GM19328 (cell line): Measurements from ENCODE around the gene ADAMTS15.

Source experiments
- ATAC-seq: cut with Tn5 transposase; IDR thresholded peaks from one replicate; pipeline ENCODE4 v1.9.1; 2021; ENCODE audit warnings: mild to moderate bottlenecking, moderate library complexity; ENCODE audit not compliant: unreplicated experiment

Gene ADAMTS15, protein sequence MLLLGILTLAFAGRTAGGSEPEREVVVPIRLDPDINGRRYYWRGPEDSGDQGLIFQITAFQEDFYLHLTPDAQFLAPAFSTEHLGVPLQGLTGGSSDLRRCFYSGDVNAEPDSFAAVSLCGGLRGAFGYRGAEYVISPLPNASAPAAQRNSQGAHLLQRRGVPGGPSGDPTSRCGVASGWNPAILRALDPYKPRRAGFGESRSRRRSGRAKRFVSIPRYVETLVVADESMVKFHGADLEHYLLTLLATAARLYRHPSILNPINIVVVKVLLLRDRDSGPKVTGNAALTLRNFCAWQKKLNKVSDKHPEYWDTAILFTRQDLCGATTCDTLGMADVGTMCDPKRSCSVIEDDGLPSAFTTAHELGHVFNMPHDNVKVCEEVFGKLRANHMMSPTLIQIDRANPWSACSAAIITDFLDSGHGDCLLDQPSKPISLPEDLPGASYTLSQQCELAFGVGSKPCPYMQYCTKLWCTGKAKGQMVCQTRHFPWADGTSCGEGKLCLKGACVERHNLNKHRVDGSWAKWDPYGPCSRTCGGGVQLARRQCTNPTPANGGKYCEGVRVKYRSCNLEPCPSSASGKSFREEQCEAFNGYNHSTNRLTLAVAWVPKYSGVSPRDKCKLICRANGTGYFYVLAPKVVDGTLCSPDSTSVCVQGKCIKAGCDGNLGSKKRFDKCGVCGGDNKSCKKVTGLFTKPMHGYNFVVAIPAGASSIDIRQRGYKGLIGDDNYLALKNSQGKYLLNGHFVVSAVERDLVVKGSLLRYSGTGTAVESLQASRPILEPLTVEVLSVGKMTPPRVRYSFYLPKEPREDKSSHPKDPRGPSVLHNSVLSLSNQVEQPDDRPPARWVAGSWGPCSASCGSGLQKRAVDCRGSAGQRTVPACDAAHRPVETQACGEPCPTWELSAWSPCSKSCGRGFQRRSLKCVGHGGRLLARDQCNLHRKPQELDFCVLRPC

DNA sequence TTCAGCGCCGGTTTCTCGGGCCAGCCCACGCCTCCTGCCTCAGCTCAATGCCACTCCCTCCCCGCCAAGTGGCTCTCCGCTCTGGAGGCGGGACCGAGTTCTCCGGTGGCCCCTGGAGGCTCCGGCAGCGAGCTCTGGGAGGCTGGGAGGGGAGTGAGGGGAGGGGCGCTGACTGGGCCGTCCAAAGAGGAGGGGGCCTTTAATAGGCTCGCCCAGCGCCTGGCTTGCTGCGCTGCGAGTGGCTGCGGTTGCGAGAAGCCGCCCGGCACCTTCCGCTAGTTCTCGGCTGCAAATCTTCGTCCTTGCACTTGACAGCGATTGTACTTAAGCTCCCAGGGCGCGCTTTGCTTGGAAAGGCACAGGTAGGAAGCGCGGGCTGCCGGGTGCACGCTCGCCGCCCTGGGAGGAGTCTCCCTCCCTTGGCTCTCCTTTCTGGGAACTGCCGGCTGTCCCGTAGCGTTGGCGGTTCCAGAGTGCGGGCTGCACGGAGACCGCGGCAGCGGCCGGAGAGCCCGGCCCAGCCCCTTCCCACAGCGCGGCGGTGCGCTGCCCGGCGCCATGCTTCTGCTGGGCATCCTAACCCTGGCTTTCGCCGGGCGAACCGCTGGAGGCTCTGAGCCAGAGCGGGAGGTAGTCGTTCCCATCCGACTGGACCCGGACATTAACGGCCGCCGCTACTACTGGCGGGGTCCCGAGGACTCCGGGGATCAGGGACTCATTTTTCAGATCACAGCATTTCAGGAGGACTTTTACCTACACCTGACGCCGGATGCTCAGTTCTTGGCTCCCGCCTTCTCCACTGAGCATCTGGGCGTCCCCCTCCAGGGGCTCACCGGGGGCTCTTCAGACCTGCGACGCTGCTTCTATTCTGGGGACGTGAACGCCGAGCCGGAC lies at the start of gene ADAMTS15:
Gene ADAMTS15 (plus strand): TSS at position 230 of the 894 bp plus-strand sequence. CDS start 329 bp downstream, at position 559.
- ATAC-seq, result no peak

DNA sequence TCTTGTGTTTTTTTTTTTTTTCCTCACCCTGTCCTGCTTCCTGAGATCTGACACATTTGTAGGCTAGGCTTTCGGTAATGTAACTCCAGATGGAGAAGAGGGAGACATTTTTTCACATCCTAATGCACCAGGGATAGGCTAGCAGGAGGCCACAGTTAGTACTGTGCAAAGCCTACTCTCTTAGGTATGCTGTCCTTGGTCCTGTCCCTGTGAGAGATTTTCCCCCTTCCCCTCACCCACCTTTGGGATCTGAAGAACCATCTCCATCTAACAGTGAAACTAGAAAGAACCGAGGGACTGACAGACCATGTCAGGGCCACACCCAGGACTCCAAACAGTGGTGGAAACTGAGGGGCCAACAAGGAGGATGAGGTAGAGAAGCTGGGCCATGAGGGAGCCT lies 49.2 kb upstream of the ADAMTS15 start:
- no peak for ATAC-seq

DNA sequence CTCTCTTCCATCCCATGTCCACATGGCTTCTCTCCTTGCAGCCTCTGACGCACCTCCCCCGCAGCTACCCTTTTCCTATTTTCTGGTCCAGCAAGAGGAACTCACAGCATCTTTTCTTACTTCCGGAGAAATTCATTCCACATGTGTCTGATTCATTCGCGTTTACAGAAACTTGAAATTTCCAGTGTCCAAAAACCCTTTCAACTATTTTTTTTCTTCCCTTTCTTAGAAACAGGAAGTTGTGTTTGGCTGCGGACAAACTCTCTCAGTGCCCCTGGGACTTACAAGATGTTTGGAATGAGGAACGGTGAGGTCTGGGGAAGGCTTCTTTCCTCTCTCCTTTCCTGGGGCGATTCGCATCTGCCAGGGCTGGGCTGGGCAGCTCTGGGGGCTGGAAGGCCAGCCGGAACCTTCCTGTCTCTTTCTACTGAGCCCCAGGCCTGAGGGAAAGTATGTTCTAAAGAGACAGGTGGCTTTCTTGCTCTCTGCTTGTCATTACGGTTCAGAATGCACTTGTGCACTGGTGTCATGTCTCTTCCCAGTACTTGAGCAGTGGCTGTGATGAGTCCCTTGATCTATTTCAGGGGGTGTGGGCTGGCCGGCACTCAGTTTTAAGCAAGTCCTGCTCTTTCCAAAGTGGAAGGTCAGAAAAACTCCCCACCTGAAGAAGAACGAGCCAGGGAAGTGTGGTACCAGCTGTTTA lies 47.5 kb upstream of the ADAMTS15 start:
- no peak for ATAC-seq

DNA sequence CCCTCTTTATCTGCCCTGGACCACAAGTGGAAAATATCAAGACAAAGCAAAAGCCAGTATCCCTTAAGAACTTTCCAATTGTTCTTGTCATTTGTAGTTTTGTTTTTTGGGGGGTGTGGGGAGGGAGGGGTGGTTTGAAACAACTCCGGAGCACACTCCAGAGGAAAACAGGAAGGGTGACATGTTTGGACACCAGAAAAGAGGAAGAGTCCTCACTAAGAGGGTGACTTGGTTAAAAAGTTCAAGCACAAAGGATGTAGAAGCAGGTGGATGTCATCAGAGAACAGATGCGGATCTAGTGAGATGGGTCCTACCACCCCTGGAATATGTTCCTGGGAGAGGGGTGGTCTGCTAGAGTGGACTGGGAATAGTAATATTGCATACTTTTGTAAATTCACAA lies 45.9 kb upstream of the ADAMTS15 start:
- ATAC-seq, result no peak

DNA sequence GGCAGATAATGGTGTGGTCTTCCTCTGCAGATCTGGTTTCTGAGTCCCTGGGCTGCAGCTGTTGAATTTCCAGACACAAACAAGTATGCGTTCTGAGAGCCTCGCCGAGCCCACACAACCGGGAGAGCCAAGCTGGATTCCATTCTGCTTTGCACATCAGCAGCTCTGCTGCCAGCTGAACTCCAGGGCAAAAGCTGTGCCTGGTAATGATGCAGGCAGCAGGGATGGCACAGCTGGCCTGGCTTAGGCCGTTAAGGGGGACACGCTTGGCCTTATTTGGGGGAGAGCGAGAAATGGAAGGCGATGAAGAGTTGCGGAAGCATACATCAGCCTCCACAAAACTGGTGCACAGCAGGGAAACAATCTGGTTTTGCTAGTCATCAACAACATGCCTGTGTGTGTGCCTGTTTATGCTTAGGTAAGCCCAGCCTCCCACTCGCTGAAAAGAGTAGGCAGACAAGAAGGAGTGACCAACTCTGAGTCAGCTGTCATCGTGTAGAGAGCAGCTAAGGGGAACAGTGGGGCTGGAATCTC lies 45.1 kb upstream of the ADAMTS15 start:
- no peak for ATAC-seq

DNA sequence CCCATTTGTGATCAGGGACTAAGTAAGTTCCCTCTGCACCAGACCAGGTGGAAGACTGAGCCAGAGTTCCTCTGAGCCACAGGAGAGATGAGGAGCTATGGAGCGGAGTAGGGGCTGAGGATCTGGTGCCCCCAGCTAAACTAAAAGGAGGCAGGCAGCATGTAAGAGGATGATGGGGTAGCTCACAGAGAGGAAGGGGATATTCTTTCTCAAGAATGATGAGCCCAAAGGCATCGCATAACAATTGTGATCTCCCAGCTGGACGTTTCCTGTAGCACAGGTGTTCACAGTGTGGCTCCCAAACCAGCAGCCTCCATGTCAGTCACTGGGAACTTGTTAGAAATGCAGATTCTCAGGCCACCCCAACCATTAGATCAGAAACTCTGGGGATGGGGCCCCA lies 44.5 kb upstream of the ADAMTS15 start:
- ATAC-seq, result no peak

DNA sequence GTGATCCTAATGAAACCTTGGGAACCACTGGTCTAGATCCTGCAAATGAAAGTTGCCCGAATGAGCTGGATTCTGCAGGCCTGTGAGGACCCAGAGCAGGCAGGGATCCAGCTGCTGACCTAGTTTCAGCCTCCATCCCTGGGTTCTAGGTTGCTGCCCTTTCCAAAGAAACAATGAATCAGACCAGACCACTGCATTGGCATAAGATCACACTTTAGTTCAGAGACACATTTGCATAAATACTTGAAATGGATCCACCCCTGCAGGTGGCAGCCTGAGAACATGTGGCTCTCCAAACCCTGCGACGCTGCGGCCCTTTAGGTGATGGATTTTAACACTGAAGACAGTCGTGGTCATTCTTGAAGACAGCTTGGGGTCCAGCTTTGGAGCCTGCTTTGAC lies 43.7 kb upstream of the ADAMTS15 start:
- no peak for ATAC-seq

DNA sequence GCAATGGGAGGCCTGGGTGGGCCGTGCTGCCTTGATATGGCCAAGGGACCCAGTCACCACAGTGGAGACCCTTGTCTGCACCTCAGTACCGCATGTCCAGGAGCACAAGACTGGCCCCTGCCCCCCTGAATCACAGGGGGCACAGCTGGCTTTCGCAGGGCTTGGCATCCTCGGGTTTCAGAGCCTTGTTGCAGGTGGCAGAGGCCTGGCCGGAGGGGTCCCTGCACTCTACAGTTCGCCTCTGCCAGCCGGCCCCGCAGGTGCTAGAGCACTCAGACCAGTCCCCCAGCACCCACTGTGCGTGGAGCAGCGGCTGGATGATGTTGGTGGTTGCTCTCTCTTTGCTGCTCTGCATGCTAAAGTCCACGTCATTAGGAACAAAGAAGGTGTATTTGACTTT lies 43.0 kb upstream of the ADAMTS15 start:
- no peak for ATAC-seq

DNA sequence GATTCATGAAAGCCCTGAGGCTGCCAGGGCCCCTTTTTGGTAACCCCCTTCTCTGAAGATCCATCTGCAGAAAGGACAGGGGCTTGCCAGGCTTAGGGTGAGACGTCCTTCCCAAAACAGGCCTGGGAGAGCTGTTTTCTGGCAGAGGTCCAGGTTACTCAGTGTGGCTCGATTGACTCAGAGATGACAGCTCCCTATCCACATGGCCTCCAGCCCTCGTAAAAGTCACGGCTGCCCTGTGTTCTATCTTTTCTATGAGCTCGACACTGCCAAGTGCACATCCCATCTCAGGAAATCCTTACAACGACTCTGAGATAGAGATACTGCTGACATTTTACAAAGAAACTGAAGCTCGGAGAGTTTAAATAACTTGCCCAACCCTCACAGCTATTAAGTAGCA lies 40.5 kb upstream of the ADAMTS15 start:
- no peak for ATAC-seq

DNA sequence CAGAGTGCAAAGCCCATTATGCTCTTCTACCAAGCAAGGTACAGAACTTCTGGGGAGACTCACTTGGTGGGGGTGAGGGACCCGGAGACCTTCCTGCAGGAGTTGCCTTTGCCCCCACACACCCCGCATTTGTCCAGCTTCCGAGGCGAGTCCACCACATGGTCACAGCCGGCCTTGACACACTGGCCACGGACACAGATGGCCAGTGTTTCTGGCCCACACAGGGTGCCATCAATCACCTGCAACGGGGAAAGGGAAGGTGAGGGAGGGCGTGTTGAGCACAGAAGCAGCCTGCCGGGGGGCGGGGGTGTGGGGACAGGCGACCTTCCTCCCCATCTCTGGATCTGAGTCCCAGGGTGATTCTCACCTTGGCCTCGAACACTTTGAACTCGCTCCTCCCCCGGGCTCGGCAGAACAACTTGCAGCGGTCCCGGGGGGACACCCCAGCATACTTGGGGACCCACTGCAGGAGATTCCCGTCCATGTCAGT lies 40.0 kb upstream of the ADAMTS15 start:
- ATAC-seq, result no peak

DNA sequence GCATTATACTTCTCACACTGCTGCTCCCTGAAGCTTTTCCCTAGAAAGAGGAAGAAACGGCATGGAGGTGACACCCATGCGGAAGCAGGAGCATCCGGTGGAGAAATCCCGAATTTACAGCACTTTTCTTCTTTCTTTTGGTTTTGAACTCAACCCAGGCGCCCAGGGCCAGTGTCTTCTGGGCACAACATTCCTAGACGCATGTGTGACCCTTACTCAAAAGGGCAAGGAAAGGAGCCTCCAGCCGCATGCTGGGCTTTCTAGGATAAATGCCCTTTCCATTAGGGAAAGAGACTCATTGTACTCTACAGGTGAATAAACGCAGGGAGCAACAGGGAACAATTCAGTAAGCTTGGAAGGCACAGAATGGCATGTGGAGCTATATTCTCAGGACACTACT lies 39.5 kb upstream of the ADAMTS15 start:
- no peak for ATAC-seq

DNA sequence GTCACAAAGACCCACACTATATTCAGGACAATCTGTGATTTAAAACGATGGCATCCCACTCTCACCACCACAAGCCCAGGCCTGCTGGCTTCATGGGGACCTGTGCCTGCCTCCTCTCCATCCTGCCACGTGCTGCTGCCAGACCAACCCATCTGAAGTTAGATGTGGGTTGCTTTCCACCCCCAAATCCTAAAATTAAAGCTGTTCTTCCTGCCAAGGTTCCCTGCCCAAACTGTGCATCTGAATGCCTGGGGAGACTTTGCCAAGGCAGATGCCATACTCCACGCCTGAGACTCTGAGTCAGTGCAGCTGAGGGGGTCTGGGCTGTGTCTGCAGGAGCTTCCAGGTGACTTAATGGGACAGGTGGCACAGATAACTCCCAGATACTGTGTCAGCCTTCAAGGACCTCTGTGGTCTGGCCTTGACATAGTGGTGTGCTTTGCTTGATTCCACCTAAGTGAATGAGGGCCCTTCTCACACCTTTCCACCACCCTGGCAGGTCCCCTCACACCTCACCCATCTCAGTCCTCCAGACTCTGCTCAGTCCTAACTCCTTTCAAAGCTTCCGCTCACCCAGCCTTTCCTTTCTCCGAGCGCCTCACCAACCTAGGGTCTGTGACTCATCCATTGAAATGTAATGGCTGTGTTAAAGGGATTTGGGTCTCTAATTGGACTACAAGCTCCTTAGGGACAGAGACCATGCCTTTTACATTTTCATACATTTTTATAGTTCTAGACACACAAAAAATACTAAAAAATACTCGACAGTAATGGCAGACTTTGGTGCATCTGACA lies 38.7 kb upstream of the ADAMTS15 start:
- no peak for ATAC-seq

DNA sequence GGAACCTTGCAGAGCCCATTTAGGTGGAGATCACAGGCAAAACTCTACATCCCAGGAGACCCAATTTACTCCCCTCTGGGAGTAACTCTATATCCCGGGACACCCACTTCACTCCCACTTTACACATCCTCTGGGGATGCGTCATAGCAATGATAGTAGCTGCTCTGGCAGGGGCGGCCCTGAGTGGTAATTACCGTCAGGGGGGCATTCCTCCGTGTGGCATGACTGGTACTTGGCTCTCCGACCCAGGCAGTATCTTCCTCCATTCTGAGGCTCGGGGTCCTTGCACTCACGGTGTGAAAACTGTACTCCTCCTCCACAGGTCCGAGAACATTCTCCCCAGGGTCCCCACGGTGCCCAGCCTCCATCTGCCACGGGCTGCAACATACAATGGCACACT lies 37.2 kb upstream of the ADAMTS15 start:
- ATAC-seq, result no peak

DNA sequence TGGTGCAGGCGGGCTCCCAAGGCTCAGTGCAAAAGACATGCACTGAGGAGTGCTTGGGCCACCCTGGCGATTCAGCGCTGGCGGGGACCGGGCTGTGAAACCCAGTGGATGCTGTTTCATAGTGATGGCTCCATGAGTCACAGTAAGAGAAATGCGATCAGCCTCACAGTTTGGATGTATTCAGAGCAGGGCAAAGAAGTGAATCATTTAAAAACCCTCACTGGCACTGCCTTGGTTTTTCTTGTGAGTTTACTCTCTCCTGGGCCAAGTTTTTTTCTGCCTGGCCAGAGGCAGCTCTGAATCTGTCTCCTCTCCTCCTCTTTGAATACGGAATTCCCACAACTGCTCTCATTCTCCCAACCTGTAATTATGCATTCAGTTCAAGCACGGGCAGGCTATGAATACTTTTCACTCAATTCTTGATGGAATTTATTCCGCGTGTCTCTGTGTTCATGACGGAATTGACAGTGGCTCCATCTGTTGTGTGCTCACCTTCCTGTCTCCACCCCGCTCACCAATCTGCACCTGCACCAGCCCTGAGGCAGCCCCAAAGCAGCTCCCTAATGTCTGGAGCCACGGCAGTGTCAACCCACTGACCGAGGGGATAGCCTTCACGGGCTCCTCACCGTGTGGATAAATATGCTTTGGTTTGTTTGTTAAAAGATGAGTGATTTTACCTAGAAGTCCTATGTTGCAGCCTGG lies 34.9 kb upstream of the ADAMTS15 start:
- ATAC-seq, result no peak

DNA sequence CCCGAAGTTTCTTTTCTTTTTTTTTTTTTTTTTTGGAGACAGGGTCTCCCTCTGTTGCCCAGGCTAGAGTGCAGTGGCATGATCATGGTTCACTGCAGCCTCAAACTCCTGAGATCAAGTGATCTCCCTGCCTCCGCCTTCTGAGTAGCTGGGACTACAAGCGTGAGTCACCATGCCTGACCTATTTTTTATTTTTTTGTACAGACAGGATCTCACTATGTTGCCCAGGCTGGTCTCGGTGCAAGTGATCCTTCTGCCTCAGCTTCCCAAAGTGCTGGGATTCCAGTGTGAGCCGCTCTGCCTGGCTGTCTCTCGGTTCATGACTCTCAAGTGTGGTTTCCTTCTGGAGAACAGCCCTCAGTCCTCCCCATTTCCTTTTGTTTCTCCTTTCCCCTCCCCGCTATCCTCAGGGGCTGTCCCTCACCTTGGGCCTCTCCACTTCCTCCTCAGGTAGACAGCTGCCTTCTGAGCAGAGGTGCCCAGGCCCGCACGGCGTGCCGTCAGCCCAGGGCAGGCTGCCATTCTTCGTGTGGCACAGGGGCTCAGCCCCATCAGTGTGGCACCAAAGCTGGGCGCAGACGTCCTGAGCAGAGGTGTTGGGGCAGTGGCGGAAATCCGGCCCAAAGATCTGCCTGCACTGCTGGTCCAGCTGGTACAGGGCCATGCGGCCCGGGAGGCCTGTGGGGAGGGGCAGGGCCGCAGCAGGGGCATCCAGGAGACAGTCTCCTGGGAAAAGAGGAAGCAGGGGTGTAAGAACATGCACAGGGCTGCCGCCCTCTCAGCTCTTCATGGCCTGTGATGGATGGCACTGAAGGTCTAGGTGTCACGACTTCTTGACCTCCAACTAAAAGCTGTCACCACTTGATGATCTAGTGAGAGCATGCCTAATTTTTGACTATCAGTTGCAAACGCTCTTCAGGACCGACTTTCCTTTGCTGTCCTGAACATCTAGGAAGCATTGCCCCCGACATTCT lies 34.1 kb upstream of the ADAMTS15 start:
- ATAC-seq, result no peak

DNA sequence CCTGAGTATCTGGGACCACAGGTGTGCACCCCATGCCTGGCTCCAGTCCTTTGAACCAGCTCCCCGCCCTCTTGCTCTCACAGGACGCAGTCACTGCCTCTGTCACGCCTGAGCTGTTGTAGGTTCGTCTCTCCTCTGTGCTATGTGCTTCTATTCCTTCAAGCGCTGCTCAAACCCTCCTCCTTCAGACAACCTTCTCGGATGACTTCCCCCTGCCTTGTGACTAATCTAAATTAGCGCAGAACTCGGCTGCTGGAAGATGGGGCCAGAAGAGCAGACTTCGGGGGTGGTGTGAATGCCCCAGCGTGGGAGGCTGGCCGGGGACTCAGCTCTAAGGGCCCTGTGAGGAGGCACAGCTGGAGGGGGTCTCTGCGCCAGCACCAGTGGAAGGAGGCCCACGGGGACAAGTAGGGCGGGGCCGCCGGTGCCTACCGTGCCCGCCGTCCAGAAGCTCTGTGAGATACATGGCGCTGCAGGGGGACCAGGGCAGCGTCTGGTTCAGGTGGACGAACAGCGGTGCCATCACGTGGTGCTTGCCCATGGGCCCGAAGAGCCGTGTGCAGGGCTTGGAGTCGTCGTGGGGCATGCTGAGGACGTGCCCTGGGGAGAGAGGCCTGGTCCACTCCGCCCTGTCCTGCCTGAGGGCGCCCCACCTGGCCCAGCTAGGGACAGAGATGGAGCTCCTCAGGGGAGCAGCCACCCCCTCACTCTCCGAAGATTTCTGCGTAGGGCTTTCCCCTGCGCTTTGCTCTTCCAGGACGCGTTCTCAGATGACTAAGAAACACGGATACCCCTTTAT lies 32.5 kb upstream of the ADAMTS15 start:
- no peak for ATAC-seq

DNA sequence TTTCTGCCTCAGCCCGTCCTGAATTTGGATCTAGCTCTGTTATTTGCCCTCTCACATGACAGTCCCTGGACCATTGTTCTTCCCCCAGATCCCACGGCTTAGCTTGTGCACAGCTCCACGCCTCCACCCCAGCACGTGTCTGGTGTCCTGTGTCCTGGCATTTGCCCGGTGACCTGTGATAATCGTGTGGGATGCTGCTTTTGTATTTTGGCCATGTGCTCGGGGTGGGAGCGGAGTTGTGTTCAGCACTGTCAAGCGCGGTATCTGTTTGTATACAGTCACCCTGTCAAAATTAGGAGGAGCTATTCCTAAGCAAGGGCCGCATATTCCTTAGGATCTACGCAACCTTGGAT lies 31.9 kb upstream of the ADAMTS15 start:
- no peak for ATAC-seq
